Measurements from ENCODE around the gene TBC1D5.
"Not testable (repeated sequence)": the region's sequence is repeated elsewhere in the genome, so short reads cannot be mapped to it uniquely, and the experiment has no call there.

Gene TBC1D5

DNA sequence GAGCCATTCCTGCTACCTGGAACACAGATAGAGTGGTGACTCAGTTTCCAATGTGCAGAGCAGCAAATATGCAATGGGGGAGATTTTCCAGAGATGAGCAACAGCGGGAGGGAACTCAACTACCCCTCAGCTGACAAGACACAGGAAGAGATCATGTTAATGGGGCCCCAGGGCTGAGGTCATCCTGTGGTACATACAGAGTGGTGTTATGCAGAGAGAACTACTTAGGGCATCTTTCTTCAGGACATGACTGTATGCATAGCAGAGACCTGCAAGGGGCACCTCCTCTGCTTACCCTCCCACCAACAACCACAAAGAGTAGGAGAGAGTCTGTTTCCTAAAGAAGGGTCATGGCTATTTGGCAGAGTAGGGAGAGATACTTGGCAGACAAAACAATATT is 6.8 kb upstream of the TBC1D5 start:
- DNase-seq, result no peak

- no peak for DNase-seq
Observed at GRCh38 chr3:17747890-17748247, 5.4 kb upstream of the TBC1D5 start.

DNA sequence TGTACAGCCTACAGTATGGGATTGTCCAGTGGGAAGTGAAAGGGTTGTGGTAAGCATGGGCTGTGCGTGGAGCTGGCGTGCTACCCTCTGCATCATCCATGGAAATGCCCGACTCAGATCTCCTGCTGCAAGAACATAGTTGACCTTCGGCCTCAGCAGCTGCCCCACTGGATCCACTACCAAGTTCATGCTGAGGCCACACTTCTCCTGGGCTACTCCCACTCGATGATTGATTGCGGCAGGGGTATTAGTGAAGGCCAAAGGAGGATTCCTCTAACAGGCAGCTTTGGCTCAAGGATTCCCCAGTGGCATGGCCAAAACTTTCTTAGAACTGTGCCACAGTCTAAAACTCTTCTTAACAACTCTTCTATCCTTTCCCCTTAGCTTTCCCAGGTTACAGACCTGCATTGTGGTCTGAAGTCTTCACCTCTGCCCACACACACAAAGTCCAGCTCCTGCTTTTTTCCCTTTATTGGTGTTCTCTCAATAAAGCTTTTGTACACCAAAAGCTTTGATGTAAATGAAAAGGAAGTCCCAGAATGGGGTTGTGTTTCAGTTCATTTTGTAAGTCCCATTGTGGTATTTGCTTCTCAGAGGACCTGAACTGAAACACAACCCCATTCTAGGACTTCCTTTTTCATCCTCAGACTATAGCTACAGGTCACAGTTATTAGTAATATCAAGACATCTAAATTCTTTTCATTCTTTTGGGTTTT is 4.9 kb upstream of the TBC1D5 start:
- DNase-seq, result no peak

- no peak for DNase-seq
Observed at GRCh38 chr3:17745894-17746293, 3.5 kb upstream of the TBC1D5 start.

DNA sequence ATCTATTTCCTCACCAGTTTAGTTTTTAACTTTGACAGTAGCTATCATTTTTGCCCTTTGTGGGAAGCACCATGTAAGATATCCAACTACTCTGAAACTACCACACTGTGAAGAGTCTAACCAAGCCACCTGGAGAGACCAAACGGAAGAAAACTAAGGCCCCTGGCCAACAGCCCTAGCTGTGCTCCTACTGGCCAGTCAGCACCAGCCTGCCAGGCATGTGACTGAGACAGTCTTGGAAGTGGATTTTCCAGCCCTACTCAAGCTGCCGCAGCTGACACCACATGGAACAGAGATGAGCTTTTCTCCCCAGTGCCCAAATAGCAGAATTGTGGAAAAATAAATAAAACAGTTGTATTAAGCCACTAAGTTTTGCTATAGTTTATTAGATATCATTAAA is 2.9 kb upstream of the TBC1D5 start:
- no peak for DNase-seq

DNA sequence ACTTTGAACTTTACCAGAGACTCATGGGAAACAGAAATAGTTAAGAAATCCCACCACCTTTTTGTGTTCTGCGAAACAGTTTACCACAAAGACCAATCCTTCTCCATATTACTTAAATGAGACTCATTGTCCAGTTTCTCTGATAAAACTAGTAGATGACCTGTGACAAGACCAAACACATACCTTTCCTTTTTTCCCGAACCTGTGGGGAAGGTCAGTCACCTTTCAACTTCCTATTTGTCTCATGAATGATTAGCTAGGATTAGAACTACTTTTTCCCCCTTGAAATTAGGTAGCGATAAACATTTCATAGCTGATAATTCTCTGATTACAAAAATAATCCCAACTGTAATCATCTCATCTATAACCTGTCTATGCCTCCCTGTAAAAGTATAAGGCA is 2.3 kb upstream of the TBC1D5 start:
- DNase-seq, result no peak

GRCh38 chr3:17743658-17743995 is 1.2 kb upstream of the TBC1D5 start:
- no peak for DNase-seq

- no peak for DNase-seq
Observed at GRCh38 chr3:17742880-17743657, 638 bp upstream of the TBC1D5 start.

GRCh38 chr3:17741621-17742101 is 770 bp downstream of the TBC1D5 start:
- DNase-seq, result no peak

DNA sequence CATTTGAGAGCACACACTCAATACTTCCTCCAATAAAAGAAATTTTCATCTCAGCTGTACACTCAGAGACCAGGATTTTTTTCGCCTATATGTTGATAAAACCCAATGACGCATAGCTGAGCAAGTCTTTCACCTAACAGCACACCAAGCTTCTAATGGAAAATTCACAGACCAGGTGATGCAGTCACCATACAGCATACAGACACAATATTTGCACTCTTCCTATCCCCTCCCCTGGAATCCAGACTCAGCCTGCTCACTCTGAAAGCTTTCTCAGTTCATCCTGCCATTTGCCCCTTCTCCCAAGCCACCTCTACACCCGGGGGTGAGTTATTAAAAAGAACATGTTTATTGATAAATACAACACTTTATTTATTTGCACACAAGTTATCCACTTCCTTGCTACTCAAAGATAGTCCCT is 1.7 kb downstream of the TBC1D5 start:
- DNase-seq, result peak; percentile 5

DNA sequence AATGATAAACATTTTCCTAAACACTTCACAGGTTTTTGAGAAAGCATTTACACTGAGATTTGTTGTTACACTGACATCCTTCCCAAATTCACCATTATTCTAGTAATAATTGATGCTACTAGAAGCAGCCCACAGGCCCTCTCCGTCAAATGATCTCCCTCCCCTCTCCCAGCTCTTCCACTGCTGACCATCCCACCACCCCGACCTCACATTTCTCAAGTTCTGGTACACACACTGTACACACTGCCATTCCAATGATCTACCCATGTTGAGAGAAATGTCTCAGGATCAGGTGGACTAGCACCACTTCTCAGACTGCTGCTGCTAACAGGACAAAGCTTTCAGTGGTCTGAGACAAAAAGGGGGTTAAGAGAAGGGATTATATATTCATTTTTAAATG is 3.5 kb downstream of the TBC1D5 start:
- DNase-seq, result no peak

DNA sequence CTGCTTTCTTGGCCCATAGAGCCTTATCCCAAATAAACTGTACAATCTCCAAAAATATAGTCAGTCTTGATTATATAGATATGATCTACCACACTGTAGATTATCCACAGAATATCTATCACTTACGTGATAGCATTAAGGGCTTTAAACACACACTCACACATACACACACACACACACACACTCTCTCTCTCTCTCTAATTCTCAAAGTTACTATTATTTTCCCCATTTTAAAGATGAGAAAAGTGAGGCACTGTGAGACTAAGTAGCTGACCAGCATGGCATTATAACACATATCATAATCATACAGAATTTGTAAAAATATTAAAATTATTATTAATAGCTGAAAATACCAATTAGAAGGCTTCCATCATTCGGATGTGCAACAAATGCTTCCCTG is 4.2 kb downstream of the TBC1D5 start:
- DNase-seq, result no peak

GRCh38 chr3:17737591-17737990 is 4.8 kb downstream of the TBC1D5 start:
- no peak for DNase-seq

DNA sequence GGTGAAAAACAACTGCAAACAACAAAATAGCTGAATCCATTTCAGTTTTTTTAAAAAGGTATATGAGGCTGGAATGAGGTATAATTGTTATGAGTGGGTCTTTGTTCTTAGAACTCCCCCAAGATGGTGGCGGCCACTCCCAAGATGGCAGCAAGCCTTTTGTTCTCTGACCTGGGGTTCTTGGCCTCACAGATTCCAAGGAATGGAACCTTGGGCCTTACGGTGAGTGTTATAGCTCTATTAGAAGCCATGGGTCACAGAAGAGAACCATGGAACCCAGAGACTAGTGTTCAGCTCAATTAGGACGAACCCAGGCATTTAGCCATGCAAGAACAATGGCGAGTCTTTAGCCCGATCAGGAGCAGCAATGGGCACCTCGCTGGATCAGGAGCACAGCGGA is 7.1 kb downstream of the TBC1D5 start:
- DNase-seq, result not testable (repeated sequence)

DNA sequence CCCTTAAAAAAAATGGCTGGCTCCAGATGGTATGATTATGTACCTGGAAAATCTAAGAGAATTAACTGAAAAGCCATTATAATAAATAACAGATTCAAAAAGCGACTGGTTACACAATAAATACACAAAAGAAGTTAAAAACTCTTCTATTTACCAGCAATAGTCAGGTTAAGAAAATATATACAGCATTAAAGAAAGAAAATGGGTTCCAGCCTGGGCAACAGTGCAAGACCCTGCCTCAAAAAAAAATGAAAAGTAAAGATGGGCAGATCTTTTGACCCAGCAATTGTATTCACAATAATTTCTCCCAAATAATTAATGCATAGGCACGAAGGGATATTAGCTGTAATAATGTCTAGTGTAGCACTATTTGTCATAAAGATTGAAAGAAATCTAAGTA is 8.7 kb downstream of the TBC1D5 start:
- DNase-seq, result no peak

DNA sequence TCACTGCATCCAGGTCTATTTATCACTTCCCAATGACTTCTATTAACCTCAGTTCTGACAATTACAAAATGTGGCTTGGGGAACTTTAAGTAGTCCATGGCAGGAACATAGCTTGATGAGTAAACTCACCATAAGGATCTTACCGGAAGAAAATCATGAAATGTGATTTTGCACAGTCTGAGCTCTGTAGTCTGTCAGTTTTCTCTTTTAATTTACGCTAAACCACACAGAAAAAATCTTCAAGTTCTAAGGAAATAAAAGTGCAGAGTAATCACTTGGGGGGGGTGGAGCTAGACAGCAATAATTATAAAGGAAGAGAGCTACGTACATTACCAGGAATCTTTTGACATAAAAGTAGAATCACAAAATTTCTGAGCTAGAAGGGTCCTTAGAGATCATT is 9.2 kb downstream of the TBC1D5 start:
- no peak for DNase-seq

- DNase-seq, result no peak
Observed at GRCh38 chr3:17730318-17730967, 12.0 kb downstream of the TBC1D5 start.

GRCh38 chr3:17726313-17726712 is 16.1 kb downstream of the TBC1D5 start:
- DNase-seq, result no peak

- not testable (repeated sequence) for DNase-seq
Observed at GRCh38 chr3:17725844-17726243, 16.6 kb downstream of the TBC1D5 start.

DNA sequence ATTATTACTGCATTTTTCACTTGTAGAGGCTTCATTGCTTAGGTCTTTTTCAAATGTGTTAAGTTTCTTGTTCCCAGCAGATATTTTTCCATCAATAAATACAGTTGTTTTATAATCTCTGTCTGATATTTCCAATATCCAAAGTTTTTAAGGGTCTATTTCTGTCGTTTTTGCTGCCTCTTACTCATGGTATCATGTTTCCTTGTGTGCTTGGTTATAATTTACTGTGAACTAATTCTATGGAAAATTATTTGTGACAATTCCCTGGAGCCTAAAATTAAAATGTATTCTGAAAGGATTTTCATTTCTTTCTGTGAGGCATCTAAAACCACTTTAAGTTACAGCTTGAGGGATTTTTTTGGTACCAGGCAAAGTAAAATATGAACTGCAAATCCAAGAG is 17.5 kb downstream of the TBC1D5 start:
- DNase-seq, result no peak

GRCh38 chr3:17724122-17724521 is 18.3 kb downstream of the TBC1D5 start:
- no peak for DNase-seq

DNA sequence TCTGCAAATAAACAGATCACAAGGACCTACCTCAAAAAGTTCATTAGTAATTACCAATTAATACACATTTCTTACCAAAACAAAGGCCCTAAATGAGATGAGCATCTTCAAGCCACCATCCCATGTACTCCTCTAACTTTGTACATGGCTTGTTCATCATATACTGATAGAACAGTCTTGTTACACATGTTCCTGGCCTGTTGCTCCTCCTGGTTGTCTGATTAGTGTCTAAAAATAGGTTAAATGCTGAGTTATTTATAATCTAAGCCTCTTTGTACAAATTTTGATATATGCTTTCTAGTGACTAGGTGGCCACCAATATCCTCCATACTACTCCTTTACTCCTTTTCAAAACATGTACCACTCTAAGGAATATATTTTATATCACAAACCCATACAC is 25.0 kb downstream of the TBC1D5 start:
- DNase-seq, result no peak

GRCh38 chr3:17714473-17714872 is 28.0 kb downstream of the TBC1D5 start:
- no peak for DNase-seq

- no peak for DNase-seq
Observed at GRCh38 chr3:17709236-17709810, 33.1 kb downstream of the TBC1D5 start.

Data from CD4-positive, alpha-beta T cell treated with Interleukin-17A for 1 hour (primary cell).